NCI-H2107 treated with DMSO at 0.1 percent for 48 hours (cell line): ENCODE results near the gene LYAR.
"Not testable (repeated sequence)": the region's sequence is repeated elsewhere in the genome, so short reads cannot be mapped to it uniquely, and the experiment has no call there.

Experiments
- DNase-seq: peaks from one replicate; lab custom pipeline; 2025; ENCODE audit not compliant: unreplicated experiment; lab: John Stamatoyannopoulos, UW

LYAR gene

DNA sequence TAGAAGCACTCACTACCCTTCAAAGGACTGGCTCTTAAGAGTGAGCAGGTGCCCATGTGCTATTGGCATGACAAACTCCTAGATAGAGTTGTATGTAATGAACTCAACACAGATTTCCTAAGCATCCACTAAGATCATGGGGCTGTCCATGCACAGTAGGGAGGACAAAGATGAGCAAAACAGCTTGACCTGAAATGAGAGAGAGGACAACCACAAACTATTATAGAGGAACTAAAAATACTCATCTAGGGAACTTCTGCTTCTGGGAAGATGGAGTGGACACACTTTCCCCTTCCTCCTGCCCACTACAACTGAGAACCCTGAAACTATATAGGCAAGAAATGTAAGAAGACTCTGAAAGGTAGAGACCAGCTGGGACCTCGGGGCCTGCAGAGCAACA lies 21.2 kb downstream of the LYAR start:
- DNase-seq = no peak

DNA sequence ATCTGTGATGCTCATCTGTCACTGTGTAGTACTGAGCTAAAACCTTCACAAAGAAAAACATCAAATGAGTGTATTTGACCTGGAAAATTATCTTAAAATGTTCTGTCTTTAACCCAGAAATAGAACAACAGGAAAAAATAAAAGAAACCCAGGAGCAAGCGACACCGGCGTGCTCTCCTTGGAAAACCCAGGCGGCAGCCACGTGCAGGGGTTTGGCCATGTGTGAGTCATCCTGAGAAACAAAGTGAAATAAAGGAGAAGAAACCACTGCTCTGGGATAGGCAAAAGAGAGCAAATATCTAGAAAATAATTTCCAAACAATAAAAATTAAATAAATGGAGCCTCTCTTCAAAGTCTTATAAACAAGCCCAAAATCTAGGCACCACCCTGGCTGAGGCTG lies 22.0 kb downstream of the LYAR start:
- no peak for DNase-seq

DNA sequence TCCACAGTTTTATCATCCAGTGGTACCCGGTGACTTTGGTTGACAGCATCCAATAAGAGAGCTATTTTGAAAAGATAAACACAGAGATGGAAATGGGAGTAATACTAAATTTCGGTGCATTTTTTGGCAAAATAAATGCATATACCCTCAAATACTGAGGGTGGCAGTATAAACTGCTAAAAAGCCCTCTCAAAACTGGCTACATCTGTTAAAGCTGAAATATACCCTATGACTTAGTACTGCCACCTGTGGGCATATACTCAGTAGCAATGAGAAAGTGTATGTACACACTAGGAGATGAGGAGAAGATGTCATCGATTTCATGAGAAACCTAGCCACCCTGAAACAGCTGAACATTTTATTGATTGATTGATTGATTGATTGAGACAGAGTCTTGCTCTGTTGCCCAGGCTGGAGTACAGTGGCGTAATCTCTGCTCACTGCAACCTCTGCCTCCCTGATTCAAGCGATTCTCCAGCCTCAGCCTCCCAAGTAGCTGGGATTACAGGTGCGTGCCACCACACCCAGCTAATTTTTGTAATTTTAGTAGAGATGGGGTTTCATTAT lies 29.7 kb downstream of the LYAR start:
- DNase-seq = peak; percentile 24

DNA sequence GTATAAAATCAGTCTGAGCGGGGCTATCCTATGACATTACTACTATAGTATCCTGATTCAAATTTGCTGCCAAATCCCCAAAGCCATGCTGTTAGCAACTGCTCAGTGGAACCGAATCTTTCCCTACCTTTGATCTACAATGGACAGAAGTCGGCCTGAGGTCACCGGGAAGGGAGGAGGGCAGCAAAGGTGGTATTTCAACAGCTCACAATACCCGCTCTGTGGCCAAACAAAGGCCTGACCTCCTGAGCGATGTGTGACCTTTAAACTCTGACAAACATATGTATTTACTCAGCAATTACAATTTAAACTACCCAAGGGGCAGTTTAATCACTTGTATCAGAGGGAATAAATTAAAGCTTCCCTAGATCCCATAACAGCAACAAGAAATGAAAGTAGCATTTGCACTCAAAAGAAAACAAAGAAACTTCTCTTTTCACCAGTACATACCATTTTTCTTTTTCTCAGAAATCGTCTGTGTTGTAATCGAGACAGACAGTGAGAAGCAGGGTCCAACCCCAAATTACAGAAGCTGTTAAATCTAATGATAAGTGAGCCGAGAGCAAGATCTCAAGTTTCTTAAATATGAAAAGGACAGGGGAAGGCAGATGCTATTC lies 30.4 kb downstream of the LYAR start:
- DNase-seq = no peak

DNA sequence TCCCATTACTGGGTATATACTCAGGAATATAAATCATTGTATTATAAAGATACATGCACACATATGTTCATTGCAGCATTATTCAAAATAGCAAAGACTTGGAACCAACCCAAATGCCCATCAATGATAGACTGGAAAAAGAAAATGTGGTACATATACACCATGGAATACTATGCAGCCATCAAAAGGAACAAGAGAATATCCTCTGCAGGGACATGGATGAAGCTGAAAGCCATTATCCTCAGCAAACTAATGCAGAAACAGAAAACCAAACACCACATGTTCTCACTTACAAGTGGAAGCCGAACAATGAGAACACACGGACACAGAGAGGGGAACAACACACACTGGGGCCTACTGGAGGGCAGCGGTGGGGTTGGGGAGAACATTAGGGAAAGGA lies 32.2 kb downstream of the LYAR start:
- not testable (repeated sequence) for DNase-seq

DNA sequence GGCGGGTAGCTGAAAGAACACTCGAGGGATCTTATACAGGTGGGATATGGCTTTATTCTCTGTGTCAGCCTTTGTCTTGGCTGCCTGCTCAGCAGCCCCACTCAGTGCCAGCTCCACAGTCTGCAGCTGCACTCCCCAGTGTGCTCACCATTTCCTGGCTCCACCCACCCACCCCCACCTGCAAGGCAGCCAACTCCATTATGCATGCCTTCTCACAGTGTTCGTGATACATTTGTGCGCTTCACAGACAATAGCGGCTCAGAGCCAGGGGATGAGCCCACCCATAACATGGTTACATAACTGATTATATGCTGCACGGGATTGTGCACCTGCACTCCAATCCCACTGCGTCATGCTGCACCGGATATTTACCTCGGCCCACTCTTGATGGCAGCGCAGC lies 33.2 kb downstream of the LYAR start:
- DNase-seq = no peak

DNA sequence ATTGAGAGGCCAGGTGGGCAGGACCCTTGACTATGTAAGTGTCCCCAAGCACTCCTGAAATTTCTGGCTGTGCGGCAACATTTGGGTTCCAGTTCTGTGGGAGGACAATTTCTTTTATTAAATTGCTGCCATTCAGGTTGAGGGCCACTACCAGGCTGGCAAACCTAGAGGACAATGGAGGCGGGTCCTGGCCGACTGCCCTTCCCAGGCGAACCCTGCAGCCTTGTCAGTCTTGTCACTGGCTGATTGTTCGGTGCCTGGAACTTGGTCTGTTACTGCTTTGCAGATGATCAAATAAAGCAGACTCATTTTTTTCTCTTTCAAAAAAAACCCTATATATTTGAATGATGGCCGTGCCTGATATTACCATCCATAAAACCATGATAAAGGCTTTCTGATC lies 35.3 kb downstream of the LYAR start:
- no peak for DNase-seq

GRCh38 chr4:4254199-4254598 lies 35.8 kb downstream of the LYAR start:
- DNase-seq = no peak

DNA sequence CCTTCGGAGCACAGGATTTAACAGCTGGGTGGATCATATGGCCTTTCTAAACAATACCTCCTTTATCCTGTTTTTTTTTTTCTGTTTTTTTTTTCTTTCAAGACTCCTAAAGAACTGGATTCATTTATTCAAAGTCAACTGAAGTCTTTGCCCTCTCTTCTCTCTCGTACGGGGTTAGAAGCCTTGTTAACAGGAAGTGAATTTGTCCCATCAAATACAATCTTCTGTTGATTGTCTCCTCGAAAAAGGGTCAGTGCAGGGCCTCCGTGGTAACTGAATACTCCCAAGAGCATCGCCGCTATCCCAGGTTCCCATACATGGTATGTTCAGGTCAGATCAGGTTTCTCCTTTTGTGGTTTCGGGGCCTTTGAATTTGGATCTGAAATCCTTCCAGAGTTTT lies 40.1 kb downstream of the LYAR start:
- peak; percentile 59 for DNase-seq

GRCh38 chr4:4249342-4249741 lies 40.6 kb downstream of the LYAR start:
- DNase-seq = not testable (repeated sequence)

GRCh38 chr4:4248885-4249203 lies 41.1 kb downstream of the LYAR start:
- no peak for DNase-seq

DNA sequence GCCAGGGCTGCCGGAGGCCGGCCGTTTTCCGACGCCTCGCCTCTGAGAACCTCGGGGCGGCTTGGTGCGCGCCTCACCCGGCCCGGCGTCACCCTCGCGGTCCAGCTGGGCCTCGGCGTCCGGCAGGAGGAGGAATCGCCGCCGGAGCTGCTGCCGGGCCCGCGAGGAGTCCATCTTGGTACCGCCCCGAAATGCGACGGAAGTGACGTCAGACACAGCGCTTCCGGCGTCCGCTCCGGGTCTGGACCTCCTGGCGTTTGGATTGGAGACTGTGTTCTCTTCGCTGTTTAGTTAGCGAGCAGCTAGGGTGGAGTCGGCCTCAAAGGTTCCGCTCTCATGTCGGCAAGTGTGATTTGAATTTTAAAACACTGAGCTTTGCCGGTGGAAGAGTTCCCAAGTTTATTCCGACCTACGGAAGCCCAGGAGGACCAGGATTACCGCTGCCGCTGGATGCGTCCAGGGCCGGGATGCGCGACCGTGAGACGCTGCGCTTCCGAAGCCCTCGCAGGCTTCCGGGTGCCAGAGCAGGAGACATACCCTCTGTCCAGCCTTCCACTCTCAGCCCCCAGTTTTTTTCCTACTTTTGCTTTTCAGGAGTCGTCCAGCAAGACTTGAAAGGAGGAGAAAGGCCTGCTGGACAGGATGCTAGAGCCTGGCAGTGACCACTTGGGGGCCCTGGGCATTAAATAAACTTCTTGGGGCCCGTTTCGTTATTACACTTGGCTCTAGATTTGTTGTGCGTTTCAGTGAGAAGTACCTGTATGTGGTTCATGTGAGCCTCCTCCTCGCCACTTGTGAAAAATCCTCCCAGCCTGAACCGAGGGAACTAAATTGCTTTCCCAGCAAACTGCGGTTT lies 41.7 kb downstream of the LYAR start, which contains the start of gene TMEM128:
Gene TMEM128 (minus strand): TSS at position 195 of the 856 bp plus-strand sequence. CDS start 21 bp downstream, at position 174.
- peak; percentile 56 for DNase-seq

GRCh38 chr4:4247696-4248028 lies 42.3 kb downstream of the LYAR start:
- no peak for DNase-seq

- DNase-seq = no peak
Measured at GRCh38 chr4:4245172-4245571, 44.8 kb downstream of the LYAR start.

DNA sequence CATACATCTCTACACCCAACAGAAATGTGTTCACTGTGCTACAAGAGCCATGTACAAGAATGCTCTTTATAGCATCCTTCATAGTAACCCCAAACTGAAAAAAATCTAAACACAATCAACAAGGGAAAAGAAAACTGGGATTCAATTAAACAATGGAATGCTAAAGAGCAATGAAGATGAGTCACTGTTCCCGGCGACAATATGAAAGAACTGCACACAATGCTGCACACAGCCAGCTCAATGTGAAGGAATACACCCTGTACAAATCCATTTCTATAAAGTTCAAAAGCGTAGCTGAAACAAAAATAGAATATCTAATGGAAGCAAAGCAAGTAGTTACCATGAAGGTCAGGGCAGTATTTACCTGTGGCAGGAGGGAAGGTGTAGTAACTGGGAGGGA lies 50.4 kb downstream of the LYAR start:
- DNase-seq = not testable (repeated sequence)

DNA sequence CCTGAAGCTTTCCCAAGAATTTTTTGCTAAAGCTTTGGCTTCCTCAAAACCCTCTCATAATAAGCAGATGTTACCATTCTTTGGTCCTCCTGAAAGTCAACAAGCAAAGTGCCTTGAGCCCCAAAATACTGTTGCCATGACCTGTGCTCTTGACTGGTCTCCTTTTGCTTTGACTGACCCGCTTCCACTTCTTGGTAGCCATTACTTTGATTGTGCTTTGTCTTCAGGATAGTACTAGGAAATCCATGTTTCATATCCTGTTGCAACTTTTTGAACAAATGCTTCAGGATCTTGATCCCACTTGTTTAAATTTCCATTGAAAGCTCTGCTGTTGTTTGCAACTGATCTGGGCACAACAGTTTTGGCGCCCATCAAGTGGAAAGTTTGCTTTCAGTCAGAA lies 56.3 kb downstream of the LYAR start:
- DNase-seq = no peak

GRCh38 chr4:4228356-4228668 lies 61.6 kb downstream of the LYAR start:
- DNase-seq = no peak

GRCh38 chr4:4227510-4228355 lies 62.2 kb downstream of the LYAR start:
- no peak for DNase-seq

- DNase-seq = no peak
Measured at GRCh38 chr4:4226606-4227438, 63.1 kb downstream of the LYAR start, which contains the start of gene OTOP1. TSS of gene OTOP1 (minus strand) at chr4:4226929. CDS start at chr4:4226864, 65 bp downstream.

- DNase-seq = no peak
Measured at GRCh38 chr4:4225915-4226605, 63.9 kb downstream of the LYAR start.
